ENCODE measurements around the gene CD300A.

CD300A gene

GRCh38 chr17:74432424-74432690, 34.1 kb upstream of the CD300A start:
- TF ChIP-seq GATA3 (IDR thresholded peaks at IDR 0.05; ENCODE audit: low read depth, low read length) = no peak
- TF ChIP-seq GATA2 (IDR thresholded peaks at IDR 0.05; ENCODE audit: low read depth, low read length) = no peak

DNA sequence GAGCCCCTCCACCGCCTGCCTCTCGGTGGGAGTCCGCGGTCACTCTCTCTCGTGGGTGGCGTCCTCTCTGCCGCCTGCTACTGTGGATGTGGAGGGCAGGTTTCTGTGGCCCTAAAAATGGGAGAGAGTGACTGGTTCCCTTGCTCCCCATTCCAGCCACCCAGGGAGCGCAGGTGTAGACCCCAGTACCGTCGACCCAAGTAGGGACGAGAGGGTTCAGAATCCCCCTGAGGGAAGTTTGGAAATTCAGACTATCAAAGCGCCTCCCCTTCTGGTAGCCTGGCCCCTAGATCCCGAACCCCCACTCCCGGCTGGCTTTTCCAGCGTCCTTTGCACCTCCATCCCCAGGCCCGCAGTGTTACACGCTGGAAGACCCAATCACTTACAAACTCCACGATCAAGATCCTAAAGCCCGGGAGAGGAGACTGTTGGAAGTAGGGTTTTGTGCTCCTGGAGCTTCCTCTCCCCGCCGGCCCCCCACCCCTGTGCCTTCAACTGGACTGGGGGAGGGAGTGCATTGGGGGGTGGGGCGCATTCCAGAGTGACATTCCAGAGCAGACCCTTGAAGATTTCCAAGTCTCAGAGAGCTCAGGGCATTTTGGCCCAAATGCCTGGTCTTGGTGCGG, 33.6 kb upstream of the CD300A start:
- no peak for TF ChIP-seq GATA3 (IDR thresholded peaks at IDR 0.05; ENCODE audit: low read depth, low read length)
- TF ChIP-seq GATA2 (IDR thresholded peaks at IDR 0.05; ENCODE audit: low read depth, low read length) = no peak

- TF ChIP-seq GATA3 (IDR thresholded peaks at IDR 0.05; ENCODE audit: low read depth, low read length) (no peak), GATA2 (IDR thresholded peaks at IDR 0.05; ENCODE audit: low read depth, low read length) (no peak)
These were observed 32.9 kb upstream of the CD300A start for GRCh38 chr17:74433421-74434121.

GRCh38 chr17:74435775-74436359, 30.6 kb upstream of the CD300A start:
- TF ChIP-seq GATA2 (IDR thresholded peaks at IDR 0.05; ENCODE audit: low read depth, low read length) (no peak), GATA3 (IDR thresholded peaks at IDR 0.05; ENCODE audit: low read depth, low read length) (no peak)

DNA sequence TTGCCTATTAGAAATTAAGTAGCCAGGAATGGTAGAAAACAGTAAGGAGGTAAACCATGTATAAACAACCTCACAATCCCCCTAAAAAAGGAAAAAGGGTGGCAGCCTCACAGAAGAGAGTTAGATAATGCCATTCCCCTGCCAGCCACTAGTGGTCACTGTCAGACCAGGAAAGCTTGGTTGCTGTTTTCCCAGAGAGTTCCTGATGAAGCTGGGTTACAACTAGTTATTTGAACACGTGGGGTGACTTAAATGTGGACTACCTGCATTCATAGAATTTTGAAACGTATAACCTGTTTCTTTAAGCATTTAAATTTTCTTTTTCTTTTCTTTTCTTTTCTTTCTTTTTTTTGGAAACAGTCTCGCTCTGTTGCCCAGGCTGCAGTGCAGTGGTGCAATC, 28.7 kb upstream of the CD300A start:
- no peak for TF ChIP-seq GATA3 (IDR thresholded peaks at IDR 0.05; ENCODE audit: low read depth, low read length)
- no peak for TF ChIP-seq GATA2 (IDR thresholded peaks at IDR 0.05; ENCODE audit: low read depth, low read length)

DNA sequence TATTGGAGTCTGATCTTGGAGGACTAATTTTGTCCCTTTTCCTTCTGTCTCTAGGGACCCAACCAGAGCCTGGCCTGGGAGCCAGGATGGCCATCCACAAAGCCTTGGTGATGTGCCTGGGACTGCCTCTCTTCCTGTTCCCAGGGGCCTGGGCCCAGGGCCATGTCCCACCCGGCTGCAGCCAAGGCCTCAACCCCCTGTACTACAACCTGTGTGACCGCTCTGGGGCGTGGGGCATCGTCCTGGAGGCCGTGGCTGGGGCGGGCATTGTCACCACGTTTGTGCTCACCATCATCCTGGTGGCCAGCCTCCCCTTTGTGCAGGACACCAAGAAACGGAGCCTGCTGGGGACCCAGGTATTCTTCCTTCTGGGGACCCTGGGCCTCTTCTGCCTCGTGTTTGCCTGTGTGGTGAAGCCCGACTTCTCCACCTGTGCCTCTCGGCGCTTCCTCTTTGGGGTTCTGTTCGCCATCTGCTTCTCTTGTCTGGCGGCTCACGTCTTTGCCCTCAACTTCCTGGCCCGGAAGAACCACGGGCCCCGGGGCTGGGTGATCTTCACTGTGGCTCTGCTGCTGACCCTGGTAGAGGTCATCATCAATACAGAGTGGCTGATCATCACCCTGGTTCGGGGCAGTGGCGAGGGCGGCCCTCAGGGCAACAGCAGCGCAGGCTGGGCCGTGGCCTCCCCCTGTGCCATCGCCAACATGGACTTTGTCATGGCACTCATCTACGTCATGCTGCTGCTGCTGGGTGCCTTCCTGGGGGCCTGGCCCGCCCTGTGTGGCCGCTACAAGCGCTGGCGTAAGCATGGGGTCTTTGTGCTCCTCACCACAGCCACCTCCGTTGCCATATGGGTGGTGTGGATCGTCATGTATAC, 26.5 kb upstream of the CD300A start:
- TF ChIP-seq GATA3 (IDR thresholded peaks at IDR 0.05; ENCODE audit: low read depth, low read length) = no peak
- no peak for TF ChIP-seq GATA2 (IDR thresholded peaks at IDR 0.05; ENCODE audit: low read depth, low read length)

GRCh38 chr17:74441537-74441936, 24.9 kb upstream of the CD300A start:
- TF ChIP-seq GATA2 (IDR thresholded peaks at IDR 0.05; ENCODE audit: low read depth, low read length) = no peak
- TF ChIP-seq GATA3 (IDR thresholded peaks at IDR 0.05; ENCODE audit: low read depth, low read length) = no peak

DNA sequence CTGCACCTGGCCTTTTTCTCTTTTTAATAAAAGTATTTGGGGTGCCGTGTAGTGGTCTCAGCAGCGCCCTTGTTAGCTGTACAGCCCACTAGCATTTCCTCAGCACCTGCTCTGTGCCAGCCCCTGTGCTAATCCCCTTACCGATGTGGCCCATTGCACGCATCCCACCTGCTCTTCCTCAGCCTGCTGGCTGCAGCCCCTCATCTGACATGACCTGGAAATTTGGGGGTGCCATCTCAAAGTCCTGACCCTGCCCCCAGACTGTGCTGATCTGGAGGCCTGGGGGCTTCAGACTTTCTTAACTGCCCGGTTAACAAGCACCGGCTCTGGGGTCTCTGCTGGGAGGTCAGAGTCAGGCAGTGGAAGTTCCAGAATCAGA, 24.2 kb upstream of the CD300A start:
- TF ChIP-seq GATA2 (IDR thresholded peaks at IDR 0.05; ENCODE audit: low read depth, low read length) (no peak), GATA3 (IDR thresholded peaks at IDR 0.05; ENCODE audit: low read depth, low read length) (no peak)

DNA sequence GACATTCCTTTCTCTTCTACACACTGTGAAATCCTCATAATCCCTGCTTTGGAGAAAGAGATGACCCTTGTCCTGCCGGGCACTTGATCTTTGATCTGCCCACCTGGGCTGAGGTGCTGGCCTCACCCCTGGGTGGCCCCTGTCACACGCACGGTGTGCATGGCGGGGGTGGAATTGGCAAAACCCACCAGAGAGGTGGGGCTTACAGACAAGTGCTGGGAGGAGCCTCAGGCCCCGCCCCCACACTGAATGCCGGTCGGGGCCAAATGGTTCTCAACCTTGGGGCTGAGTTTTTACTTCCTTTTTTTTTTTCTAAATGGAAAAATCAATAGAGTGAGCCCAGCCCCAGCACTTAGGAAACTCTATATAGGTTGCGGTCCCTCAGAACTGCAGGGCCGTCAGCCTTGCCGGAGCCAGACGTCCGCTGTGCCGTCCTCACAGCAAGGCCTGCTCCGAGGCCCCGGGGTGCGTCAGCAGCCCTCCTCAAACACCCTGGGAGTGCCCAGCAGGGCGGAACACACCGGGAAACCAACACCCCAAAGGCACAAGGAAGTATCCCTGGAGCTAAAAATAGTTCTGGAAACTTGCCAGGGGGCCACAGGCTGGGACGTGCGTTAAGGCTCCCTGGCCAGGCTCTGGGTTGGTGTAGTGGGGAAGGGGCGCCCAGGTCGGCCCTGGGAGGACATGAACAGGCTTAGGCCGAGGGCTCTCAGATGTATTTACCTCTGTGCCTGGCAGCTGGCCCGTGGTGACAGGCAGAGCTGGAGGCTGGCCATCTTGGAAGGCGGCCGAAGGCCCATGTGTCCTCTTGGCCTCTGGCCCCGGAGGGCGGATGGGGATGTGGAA, 23.5 kb upstream of the CD300A start:
- TF ChIP-seq GATA3 (IDR thresholded peaks at IDR 0.05; ENCODE audit: low read depth, low read length) = no peak
- TF ChIP-seq GATA2 (IDR thresholded peaks at IDR 0.05; ENCODE audit: low read depth, low read length) = no peak

GRCh38 chr17:74443516-74444296, 22.7 kb upstream of the CD300A start:
- TF ChIP-seq GATA2 (IDR thresholded peaks at IDR 0.05; ENCODE audit: low read depth, low read length) = no peak
- no peak for TF ChIP-seq GATA3 (IDR thresholded peaks at IDR 0.05; ENCODE audit: low read depth, low read length)

DNA sequence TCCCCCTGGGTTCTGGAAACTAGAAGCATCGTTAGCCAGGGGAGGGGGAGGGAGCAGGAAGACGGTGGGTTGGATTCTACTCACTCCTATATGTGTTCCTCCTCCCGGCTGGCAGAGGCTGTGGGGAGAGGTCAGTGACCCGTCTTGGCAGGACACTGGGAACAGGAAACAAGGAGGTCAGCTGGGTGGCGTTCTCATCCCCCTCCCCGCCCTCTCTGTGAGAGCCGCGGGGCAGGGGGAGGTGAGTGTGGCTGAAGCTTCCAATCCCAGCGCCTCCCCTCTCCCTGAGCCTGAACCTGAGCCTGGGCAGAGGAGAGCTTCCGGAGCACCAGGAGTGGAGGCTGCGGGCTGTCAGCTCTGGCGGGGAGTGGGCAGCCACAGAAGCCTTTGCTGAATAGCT, 22.0 kb upstream of the CD300A start:
- TF ChIP-seq GATA3 (IDR thresholded peaks at IDR 0.05; ENCODE audit: low read depth, low read length) (no peak), GATA2 (IDR thresholded peaks at IDR 0.05; ENCODE audit: low read depth, low read length) (no peak)

- no peak for TF ChIP-seq GATA2 (IDR thresholded peaks at IDR 0.05; ENCODE audit: low read depth, low read length)
- TF ChIP-seq GATA3 (IDR thresholded peaks at IDR 0.05; ENCODE audit: low read depth, low read length) = no peak
These were observed 21.3 kb upstream of the CD300A start for GRCh38 chr17:74445158-74445557.
